Esophagus muscularis mucosa (tissue), 4 donors: Measurements from ENCODE around the gene TUBA4A. TPM values are rescaled to one million over a fixed set of nuclear protein-coding genes. Genes with fewer than 3 reads are reported as not detected.

Source experiments
- DNase-seq: peaks from one replicate; pipeline ENCODE4 v3.0.0-alpha.2; 2017; ENCODE audit errors: extremely low spot score
- H3K27ac ChIP-seq, 4 donors: fragments of 200-600 bp; sonication (generic); replicated peaks in 1 of 4; 1 replicate in 3 of 4; 2 replicates in 1 of 4; pipeline ENCODE4 v1.5.1; 2016 to 2019; ENCODE audit warnings: mild to moderate bottlenecking in 1 of 4
- H3K27me3 ChIP-seq, 4 donors: fragments of 200-600 bp; sonication (generic); one replicate each; pipeline versions ENCODE4 v1.5.1 to v1.6.0; 2016 to 2019
- H3K36me3 ChIP-seq, 4 donors: fragments of 200-600 bp; sonication (generic); one replicate each; pipeline ENCODE4 v1.5.1; 2016 to 2019
- H3K4me1 ChIP-seq, 4 donors: fragments of 200-600 bp; sonication (generic); one replicate each; pipeline ENCODE4 v1.5.1; 2016 to 2019
- H3K4me3 ChIP-seq, 4 donors: fragments of 200-600 bp; sonication (generic); 1 replicate in 2 of 4; 2 replicates in 2 of 4; pipeline ENCODE4 v1.5.1; 2016 to 2019; ENCODE audit warnings: mild to moderate bottlenecking in 4 of 4, moderate library complexity in 1 of 4
- H3K9me3 ChIP-seq, 4 donors: fragments of 200-600 bp; sonication (generic); 1 replicate in 3 of 4; 2 replicates in 1 of 4; pipeline ENCODE4 v1.5.1; 2016 to 2019
- EP300 ChIP-seq: sonication (generic); formaldehyde crosslinking; IDR thresholded peaks from one replicate; pipeline ENCODE4 v1.6.1; 2017; ENCODE audit warnings: antibody characterized with exemption
- POLR2A ChIP-seq: fragments of 450-650 bp; IDR thresholded peaks from one replicate; pipeline ENCODE4 v1.6.1; 2017; ENCODE audit warnings: antibody characterized with exemption, moderate library complexity, mild to moderate bottlenecking, low read depth
- POLR2AphosphoS5 ChIP-seq, 2 donors: sonication (generic); formaldehyde crosslinking; IDR thresholded peaks; one replicate each; pipeline ENCODE4 v1.6.1; 2017; ENCODE audit warnings: antibody characterized with exemption in 2 of 2
- WGBS: methylation state at CpG from one replicate; pipeline ENCODE4 v1.1.5; 2018; 5-methylcytosine and 5-hydroxymethylcytosine counted together
- intact Hi-C: fragments of 100-400 bp; cut with DNase I; formaldehyde crosslinking; loops from one replicate; pipeline ENCODE4 v1.15.1; 2023
- total RNA-seq, 4 donors: library from RNA; depleted of rRNA; stranded (reverse); fragments of >200 nt; gene quantifications; one replicate each; pipeline versions ENCODE4 v1.1.0 to v1.2.1, GENCODE V29; 2016
- TF ChIP-seq, protein P1 (sequence below), 3 experiments: fragments of 200-600 bp in 2 of 3; fragments of 450-650 bp in 1 of 3; sonication (generic) in 2 of 3; IDR thresholded peaks; one replicate each; pipeline ENCODE4 v1.5.1; 2017 to 2019; ENCODE audit warnings: antibody characterized with exemption in 3 of 3, mild to moderate bottlenecking in 2 of 3, moderate library complexity in 1 of 3

The TUBA4A gene
- total RNA-seq, 4 donors from 2014 or later, result 44.2 to 132 (median 74.4) TPM

GRCh38 chr2:219280651-219281050 is 26.9 kb upstream of the TUBA4A start:
- Histone ChIP-seq H3K27me3 (no peaks in the 10 kb centered on the region), H3K4me3 (no peak overlapping the region), H3K4me1 (peaks cover 31 to 64% (median 55%) of the 10 kb centered on the region in 4 donors), H3K27ac (peak overlapping the region; percentile 96 to 98 (median 98)), H3K36me3 (peaks cover 23 to 54% (median 51%) of the 10 kb centered on the region in 4 donors), H3K9me3 (no peaks in the 10 kb centered on the region)
- TF ChIP-seq EP300, result no peak
- TF ChIP-seq POLR2A, result no peak
- TF ChIP-seq, protein P1, sequence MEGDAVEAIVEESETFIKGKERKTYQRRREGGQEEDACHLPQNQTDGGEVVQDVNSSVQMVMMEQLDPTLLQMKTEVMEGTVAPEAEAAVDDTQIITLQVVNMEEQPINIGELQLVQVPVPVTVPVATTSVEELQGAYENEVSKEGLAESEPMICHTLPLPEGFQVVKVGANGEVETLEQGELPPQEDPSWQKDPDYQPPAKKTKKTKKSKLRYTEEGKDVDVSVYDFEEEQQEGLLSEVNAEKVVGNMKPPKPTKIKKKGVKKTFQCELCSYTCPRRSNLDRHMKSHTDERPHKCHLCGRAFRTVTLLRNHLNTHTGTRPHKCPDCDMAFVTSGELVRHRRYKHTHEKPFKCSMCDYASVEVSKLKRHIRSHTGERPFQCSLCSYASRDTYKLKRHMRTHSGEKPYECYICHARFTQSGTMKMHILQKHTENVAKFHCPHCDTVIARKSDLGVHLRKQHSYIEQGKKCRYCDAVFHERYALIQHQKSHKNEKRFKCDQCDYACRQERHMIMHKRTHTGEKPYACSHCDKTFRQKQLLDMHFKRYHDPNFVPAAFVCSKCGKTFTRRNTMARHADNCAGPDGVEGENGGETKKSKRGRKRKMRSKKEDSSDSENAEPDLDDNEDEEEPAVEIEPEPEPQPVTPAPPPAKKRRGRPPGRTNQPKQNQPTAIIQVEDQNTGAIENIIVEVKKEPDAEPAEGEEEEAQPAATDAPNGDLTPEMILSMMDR (IDR thresholded peaks at IDR 0.05), result no peak
- no peak for TF ChIP-seq POLR2AphosphoS5 (IDR thresholded peaks at IDR 0.05)
- DNase-seq, result no peak
- intact Hi-C loops, result no loop called here
- 98% methylated on average over 4 of the region's 4 CpGs for WGBS

GRCh38 chr2:219279916-219280516 is 26.3 kb upstream of the TUBA4A start:
- Histone ChIP-seq H3K36me3 (peaks cover 23 to 47% (median 45%) of the 10 kb centered on the region in 4 donors), H3K4me1 (peaks cover 31 to 58% (median 51%) of the 10 kb centered on the region in 4 donors), H3K27ac (peak overlapping the region; percentile 96 to 98 (median 98)), H3K4me3 (peak overlapping the region; percentile 74 to 89 (median 85)), H3K27me3 (no peaks in the 10 kb centered on the region), H3K9me3 (no peaks in the 10 kb centered on the region)
- intact Hi-C loops, result no loop called here
- TF ChIP-seq, protein P1 (IDR thresholded peaks at IDR 0.05), result no peak
- TF ChIP-seq POLR2AphosphoS5 (IDR thresholded peaks at IDR 0.05), result no peak
- TF ChIP-seq POLR2A, result no peak
- TF ChIP-seq EP300, result no peak
- 33% methylated on average over 12 of the region's 12 CpGs for WGBS
- no peak for DNase-seq

DNA sequence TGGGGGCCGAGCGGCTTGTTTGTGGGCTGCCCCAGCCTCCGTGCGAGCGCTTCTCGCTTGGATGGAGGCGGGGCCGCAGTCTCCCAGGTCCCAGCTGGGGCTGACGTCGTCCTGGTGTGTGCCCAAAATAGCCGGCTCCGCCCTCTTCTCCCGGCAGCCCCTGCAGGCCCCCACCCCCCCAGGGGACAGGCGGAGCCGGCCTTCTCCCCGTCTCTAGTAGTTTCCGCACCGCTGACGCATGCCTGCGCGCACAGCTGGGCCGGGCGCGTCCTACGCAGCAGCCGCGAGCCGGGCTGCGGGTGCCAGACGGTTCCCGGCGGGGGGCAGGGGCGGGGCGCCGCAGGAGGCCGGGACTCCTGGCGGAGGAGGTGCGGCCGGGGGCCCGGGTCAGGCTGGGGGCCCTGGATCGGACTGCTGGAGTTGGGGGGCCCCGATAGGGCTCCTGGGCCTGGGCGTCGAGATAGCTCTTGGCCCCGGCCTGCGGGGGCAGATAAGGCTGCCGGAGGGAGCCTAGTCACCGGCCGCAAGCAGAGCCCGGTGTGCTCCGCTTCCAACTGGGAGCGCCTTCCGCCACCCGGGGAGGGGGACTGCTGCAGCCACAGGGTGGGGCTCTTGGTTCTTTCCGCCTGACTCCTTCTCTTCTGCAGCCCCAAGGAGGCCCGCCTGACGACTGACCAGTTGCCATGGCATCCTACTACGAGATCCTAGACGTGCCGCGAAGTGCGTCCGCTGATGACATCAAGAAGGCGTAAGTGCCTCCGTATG is 25.6 kb upstream of the TUBA4A start, which contains the start of gene DNAJB2:
Gene DNAJB2 (plus strand): TSS at position 216 of the 765 bp plus-strand sequence. CDS start 468 bp downstream, at position 684.
- H3K27me3 ChIP-seq, result no peaks in the 10 kb centered on the region
- H3K27ac ChIP-seq, result peak within 1 kb of the TSS; percentile 96 to 98 (median 98)
- intact Hi-C loops, result no loop called here
- H3K4me1 ChIP-seq, result peaks cover 32 to 55% (median 51%) of the 10 kb centered on the region in 4 donors
- TF ChIP-seq EP300 (peak; percentile 57), POLR2A (peak; percentile 85), POLR2AphosphoS5 (IDR thresholded peaks at IDR 0.05) (peak; percentile 95 to 96)
- TF ChIP-seq, protein P1 (IDR thresholded peaks at IDR 0.05), result peak in 2 of 3 experiments; percentile 2 to 10
- H3K36me3 ChIP-seq, result peaks cover 16 to 40% (median 38%) of the 10 kb centered on the region in 4 donors
- H3K4me3 ChIP-seq, result peak within 1 kb of the TSS; percentile 74 to 89 (median 85)
- DNase-seq, result peak; percentile 99
- WGBS, result 1% methylated on average over 10 of the region's 65 CpGs
- no peaks in the 10 kb centered on the region for H3K9me3 ChIP-seq

GRCh38 chr2:219278655-219279150 is 25.0 kb upstream of the TUBA4A start:
- peak overlapping the region; percentile 74 to 89 (median 85) for H3K4me3 ChIP-seq
- peaks cover 39 to 61% (median 57%) of the 10 kb centered on the region in 4 donors for H3K4me1 ChIP-seq
- peaks cover 10 to 34% (median 32%) of the 10 kb centered on the region in 4 donors for H3K36me3 ChIP-seq
- H3K27me3 ChIP-seq, result no peaks in the 10 kb centered on the region
- intact Hi-C loops, result no loop called here
- H3K9me3 ChIP-seq, result no peaks in the 10 kb centered on the region
- WGBS, result 11% methylated on average over 9 of the region's 9 CpGs
- no peak for DNase-seq
- H3K27ac ChIP-seq, result peak overlapping the region; percentile 96 to 98 (median 98)
- TF ChIP-seq, protein P1 (IDR thresholded peaks at IDR 0.05), result no peak
- TF ChIP-seq POLR2A (no peak), EP300 (no peak), POLR2AphosphoS5 (IDR thresholded peaks at IDR 0.05) (no peak)
